OCI-LY1 (cell line): ENCODE results near the gene CYB561.

Source experiments
- EZH2 ChIP-seq: fragments of 200-600 bp; sonication (generic), shearing (Covaris generic); IDR thresholded peaks from 2 replicates; pipeline ENCODE4 v1.8.0; 2017; ENCODE audit warnings: borderline replicate concordance, mixed run types, mild to moderate bottlenecking, antibody characterized with exemption, low read length, moderate library complexity, mixed read lengths
- TF ChIP-seq, protein P1 (sequence below): fragments of 200-600 bp; sonication (generic), shearing (Covaris generic); IDR thresholded peaks from 2 replicates; pipeline ENCODE4 v1.5.1; 2017; ENCODE audit warnings: mild to moderate bottlenecking, antibody characterized with exemption, low read length, moderate library complexity, mixed read lengths

DNA sequence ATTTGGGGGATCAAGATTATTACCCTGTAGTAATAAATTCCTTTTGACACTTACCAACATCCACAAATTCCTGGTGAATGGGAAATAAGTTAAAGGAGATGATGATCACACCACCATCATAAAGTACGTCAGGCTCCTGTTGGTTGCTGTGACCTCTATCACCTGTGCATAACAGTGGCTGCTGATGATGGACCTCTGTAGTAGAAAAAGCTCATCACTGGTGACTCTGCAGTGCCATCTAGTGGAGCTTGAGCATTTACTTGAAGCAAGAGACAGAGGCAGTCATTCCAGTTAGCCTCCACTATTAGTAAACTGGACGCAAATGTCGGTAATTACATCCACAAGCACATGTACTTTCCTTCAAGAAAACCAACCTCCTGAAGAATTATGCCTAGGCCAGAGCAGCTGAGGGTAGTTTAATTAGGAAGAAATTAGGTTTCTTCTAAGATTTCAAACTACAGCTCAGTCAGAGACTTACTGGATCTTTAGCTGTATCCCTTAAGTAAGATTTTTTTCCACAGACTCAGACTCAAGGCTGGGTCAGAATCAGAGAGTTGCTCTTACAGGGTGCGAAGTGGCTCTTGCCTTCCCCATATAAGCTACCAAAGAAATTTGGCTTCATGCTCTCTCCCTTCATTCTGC is 39.3 kb downstream of the CYB561 start:
- TF ChIP-seq, protein P1, sequence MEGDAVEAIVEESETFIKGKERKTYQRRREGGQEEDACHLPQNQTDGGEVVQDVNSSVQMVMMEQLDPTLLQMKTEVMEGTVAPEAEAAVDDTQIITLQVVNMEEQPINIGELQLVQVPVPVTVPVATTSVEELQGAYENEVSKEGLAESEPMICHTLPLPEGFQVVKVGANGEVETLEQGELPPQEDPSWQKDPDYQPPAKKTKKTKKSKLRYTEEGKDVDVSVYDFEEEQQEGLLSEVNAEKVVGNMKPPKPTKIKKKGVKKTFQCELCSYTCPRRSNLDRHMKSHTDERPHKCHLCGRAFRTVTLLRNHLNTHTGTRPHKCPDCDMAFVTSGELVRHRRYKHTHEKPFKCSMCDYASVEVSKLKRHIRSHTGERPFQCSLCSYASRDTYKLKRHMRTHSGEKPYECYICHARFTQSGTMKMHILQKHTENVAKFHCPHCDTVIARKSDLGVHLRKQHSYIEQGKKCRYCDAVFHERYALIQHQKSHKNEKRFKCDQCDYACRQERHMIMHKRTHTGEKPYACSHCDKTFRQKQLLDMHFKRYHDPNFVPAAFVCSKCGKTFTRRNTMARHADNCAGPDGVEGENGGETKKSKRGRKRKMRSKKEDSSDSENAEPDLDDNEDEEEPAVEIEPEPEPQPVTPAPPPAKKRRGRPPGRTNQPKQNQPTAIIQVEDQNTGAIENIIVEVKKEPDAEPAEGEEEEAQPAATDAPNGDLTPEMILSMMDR = peak; percentile 86
- TF ChIP-seq EZH2 = no peak
